NCI-H510A (cell line): ENCODE results near the gene CHD9.

Source experiments
- DNase-seq: peaks from one replicate; lab custom pipeline; 2025; lab: John Stamatoyannopoulos, UW

The CHD9 gene

GRCh38 chr16:53094013-53094630, 39.3 kb downstream of the CHD9 start:
- DNase-seq: peak; percentile 81

- DNase-seq: no peak
Observed at GRCh38 chr16:53097190-53097589, 42.4 kb downstream of the CHD9 start.

- peak; percentile 64 for DNase-seq
Observed at GRCh38 chr16:53098526-53099317, 43.9 kb downstream of the CHD9 start.

GRCh38 chr16:53099318-53100130, 44.7 kb downstream of the CHD9 start:
- peak; percentile 98 for DNase-seq

GRCh38 chr16:53100131-53100748, 45.4 kb downstream of the CHD9 start:
- no peak for DNase-seq

GRCh38 chr16:53100889-53101288, 46.1 kb downstream of the CHD9 start:
- DNase-seq: no peak

- no peak for DNase-seq
Observed at GRCh38 chr16:53103811-53104210, 49.0 kb downstream of the CHD9 start.

- DNase-seq: no peak
Observed at GRCh38 chr16:53105565-53105964, 50.8 kb downstream of the CHD9 start.

- no peak for DNase-seq
Observed at GRCh38 chr16:53111078-53111791, 56.4 kb downstream of the CHD9 start.

GRCh38 chr16:53112015-53112414, 57.2 kb downstream of the CHD9 start:
- DNase-seq: no peak

- no peak for DNase-seq
Observed at GRCh38 chr16:53115047-53115446, 60.3 kb downstream of the CHD9 start.

GRCh38 chr16:53115773-53116172, 61.0 kb downstream of the CHD9 start:
- no peak for DNase-seq

GRCh38 chr16:53121043-53121620, 66.3 kb downstream of the CHD9 start:
- DNase-seq: no peak

GRCh38 chr16:53121661-53122060, 66.9 kb downstream of the CHD9 start:
- no peak for DNase-seq

- DNase-seq: no peak
Observed at GRCh38 chr16:53123747-53124146, 69.0 kb downstream of the CHD9 start.

- no peak for DNase-seq
Observed at GRCh38 chr16:53126390-53126789, 71.6 kb downstream of the CHD9 start.

GRCh38 chr16:53129281-53130158, 74.7 kb downstream of the CHD9 start:
- DNase-seq: no peak

- DNase-seq: peak; percentile 90
Observed at GRCh38 chr16:53130159-53131049, 75.6 kb downstream of the CHD9 start.

GRCh38 chr16:53131050-53131362, 76.2 kb downstream of the CHD9 start:
- DNase-seq: no peak
